H4 (cell line): Measurements from ENCODE around the gene BACE2. TPM values are rescaled to one million over a fixed set of nuclear protein-coding genes. Genes with fewer than 3 reads are reported as not detected.
"Not testable (repeated sequence)": the region's sequence is repeated elsewhere in the genome, so short reads cannot be mapped to it uniquely, and the experiment has no call there.

Source experiments
- DNase-seq: peaks from one replicate; pipeline ENCODE4 v3.0.0-alpha.2; 2015; ENCODE audit warnings: low spot score
- total RNA-seq: library from RNA; depleted of rRNA; stranded (reverse); fragments of >200 nt; shearing (Covaris generic); gene quantifications from 2 replicates; pipeline ENCODE4 v1.2.3, GENCODE V29; 2014

Gene BACE2
- total RNA-seq, 1 experiment from 2014 or later: 109 TPM

DNA sequence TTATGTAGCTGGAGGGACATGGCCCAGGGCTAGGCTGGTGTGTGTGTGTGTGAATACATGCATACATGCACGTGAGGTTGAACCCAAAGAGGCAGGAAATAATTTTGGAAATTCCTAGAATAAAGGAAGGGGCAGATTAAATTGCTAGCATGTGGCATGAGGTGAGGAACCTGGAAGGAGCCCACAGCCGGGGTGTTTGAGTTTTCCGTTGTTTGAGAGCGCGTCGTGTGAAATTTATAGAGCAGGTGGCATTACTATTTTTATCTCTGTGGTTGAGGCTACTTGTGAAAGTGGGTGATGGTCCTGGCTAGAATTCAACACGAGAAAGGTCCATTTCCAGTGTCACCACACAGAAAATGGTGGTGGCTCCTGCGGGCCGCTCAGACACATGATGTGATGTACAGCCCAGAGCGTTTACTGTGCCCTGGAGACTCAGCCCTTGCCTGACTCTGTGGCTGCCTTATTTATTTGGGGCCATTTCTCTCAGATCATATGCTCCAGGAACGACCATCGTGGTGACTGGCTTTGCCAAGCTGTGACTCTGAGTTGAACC lies 48.0 kb downstream of the BACE2 start:
- no peak for DNase-seq

GRCh38 chr21:41216486-41216885 lies 48.5 kb downstream of the BACE2 start:
- no peak for DNase-seq

- no peak for DNase-seq
Observed at GRCh38 chr21:41217671-41218385, 49.9 kb downstream of the BACE2 start.

GRCh38 chr21:41219498-41220207 lies 51.7 kb downstream of the BACE2 start:
- no peak for DNase-seq

DNA sequence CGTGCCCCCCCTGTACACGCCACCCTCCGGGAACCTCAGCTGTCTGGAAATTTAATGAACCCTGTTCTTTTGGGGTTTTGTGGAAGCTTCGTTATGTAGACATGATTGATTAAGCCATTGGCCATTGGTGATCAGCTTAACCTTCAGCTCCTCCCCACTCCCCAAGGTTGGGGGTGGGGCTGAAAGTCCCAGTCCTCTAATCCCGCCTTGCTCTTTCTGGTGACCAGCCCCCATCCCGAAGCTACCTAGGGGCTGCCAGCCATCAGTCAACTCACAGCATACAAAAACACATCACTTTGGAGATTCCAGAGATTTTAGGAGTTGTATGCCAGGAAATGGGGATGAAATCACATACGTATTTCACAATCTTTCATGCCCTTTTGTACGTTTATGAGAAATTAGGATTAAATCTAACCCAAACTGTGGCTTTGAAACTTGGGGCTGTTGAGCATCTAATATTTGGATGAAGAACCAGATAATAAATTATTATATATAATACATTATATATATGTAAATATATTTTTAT lies 52.3 kb downstream of the BACE2 start:
- no peak for DNase-seq

DNA sequence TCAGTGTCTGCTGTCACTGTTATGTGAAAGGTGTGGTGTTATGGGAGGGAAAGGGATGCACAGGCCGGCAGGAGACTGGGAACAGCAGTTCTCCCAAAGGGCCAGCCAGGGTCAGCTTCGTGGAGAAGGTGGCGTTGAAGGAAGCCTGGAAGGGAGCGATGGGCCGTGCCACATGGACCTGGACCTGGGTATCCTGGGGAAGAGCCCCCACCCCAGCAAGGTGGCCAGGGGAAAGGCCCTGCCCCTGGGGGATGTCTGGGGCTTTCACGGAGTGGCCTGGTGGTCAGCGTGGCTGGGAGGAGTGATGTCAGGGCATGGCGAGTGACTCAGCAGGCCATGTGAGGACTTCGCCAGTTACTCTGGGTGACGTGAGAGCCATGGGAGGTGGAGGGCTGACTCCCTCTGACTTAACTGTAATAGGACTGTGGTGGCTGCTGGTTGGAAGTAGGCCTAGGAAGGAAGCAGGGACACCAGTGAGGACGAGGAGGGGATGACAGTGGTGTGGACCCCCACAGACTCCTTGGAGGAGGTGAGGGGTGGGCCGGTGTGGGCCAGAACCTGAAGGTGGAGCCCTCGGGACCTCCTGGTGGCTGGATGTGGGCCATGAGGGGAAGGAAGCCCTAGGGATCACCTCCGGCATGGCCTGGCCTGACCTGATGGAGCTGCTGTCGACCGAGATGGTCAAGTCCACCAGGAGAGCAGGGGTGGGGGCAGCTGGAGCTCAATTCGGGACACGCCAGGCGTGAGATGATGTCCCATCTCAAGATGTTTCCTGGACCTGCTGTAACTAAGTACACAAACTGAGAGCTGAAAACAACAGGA lies 54.5 kb downstream of the BACE2 start:
- DNase-seq: no peak

GRCh38 chr21:41226853-41227252 lies 58.9 kb downstream of the BACE2 start:
- no peak for DNase-seq

- DNase-seq: no peak
Observed at GRCh38 chr21:41227357-41228005, 59.5 kb downstream of the BACE2 start.

DNA sequence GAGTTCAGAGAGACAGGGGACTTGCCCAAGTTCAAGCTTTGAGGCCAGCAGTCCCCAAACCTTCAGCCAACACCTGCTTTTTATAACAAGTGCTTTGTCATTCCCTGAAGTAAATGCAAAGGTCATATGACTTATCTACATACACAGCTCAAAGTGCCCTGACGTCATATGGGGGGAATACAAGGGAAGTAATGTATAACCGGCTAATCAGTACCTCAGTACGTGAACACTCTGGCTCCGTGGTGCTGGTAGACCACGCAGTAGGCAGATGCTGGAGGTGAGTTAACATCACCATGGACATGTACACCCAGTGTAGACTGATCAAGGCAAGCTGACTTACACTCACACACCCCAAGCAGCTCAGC lies 60.0 kb downstream of the BACE2 start:
- no peak for DNase-seq

DNA sequence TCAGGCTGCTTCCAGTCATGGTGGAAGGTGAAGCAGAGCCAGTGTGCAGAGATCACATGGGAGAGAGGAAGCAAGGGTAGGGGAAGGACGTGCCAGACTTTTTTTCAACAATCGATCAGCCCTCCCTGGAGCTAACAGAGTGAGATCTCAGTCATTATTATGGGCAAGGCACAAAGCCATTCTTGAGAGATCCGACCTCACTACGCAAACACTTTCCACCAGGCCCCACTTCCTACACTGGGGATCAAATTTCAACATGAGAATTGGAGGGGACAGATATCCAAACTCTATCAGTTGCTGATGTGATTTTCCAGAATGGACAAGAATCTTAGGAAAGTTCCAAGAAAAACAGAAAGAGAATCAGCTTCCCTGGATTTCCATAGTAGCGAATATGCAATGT lies 60.5 kb downstream of the BACE2 start:
- no peak for DNase-seq

DNA sequence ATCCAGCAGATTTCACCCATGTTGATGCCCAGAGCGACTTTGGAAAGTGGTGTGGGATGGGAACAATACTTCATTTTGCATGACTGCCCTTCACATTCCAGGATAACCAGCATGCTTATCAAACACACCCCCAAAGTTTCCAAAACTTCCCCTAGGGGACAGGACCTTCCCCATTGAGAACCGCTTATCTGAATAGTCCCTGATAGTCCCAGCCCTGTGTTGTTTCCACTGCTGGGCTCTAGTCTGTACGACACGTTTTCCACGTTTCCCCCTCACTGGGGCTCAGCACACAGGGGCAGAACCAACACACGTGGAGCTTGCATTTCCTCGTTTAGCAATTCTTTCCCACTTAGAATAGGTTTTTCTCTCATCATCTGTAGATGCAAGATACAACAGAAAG lies 61.0 kb downstream of the BACE2 start:
- no peak for DNase-seq

DNA sequence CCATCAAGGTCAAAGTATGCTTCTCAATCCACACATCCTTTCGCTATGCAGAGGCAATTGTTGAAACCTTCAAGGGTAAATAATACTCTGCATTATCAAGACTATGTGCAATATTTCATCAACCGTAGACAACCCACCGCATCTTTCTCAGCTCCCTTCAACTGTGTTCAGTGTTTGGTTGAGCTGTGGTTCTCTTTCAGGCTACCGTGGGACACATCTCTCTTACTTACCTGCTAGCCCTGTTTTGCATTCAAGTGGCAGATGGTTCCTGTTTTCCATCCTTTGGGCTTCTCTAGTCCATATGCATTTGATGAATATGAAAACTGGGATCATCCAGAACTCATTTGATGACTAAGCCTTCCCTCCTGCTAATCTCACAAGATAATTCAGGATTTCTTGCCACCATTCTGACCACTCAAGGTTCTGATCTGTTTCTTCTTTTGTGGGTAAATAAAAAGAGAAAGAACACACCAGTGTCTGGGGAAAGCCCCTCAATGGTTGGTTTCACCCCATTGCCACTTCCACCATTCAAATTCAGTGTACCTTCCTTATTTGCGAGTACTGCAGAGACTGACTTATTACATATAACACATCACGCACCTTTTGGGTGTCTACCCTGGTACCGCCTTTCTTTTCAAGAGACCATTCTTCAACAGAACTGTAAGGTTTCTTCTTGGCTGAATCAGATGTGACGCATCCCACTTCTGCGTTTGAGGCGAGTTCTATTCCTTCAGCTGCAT lies 61.7 kb downstream of the BACE2 start:
- DNase-seq: no peak

- no peak for DNase-seq
Observed at GRCh38 chr21:41230497-41230896, 62.5 kb downstream of the BACE2 start.

GRCh38 chr21:41231060-41231459 lies 63.1 kb downstream of the BACE2 start:
- no peak for DNase-seq

DNA sequence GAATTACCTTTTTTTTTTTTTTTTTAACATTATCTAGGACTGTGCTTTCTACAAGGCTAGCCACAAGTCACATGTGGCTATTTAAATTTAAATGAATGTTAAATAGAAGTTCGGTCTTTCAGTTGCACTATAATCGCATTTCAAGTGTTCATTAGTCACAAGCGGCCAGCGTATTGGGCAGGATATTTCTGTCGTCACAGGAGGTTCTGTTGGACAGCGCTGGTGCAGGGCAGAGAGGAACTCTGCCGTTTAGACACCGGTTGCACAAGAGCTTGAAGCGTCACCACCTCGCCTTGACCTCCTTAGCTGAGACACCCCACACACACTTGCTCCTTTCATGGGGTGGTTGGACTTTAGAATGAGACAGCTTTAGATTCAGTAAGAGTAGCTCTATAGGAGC lies 64.1 kb downstream of the BACE2 start:
- DNase-seq: no peak

- no peak for DNase-seq
Observed at GRCh38 chr21:41233916-41234315, 66.0 kb downstream of the BACE2 start.

DNA sequence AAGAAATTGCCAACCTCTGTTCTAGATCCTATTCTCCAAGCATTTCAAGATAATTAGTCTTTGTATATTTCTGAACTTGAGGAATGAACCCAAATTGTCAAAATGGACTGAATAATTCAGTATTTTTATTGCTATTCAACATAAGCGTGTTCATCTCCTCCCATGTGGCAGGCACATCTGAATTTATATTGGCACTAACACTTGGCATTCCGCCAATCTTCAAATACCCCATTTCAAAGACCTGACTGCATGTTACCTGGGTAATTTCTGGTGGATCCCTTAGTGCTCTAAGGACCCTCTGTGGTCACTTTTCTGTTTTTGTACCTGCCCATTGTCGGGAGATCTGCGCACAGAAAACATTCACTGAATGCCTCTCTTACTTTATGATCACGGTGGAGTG lies 66.6 kb downstream of the BACE2 start:
- no peak for DNase-seq

DNA sequence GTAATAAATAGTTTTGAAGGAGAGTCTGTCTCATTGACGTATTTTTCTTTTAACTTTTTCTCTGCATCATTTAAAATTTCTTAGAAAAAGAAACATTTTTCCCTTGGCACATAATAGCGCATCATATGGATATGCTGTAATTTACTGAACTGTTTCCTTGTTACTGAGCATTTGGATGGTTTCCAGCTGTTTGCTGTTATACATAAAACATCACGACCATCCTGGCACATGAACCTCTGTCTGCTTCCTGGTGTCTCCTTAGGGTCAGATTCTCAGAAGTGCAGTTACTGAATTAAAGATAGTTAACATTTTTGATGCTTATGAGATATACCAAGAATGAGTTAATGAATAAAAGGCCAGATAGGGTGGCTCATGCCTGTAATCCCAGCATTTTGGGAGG lies 67.2 kb downstream of the BACE2 start:
- DNase-seq: no peak

- no peak for DNase-seq
Observed at GRCh38 chr21:41236352-41236973, 68.5 kb downstream of the BACE2 start.

- DNase-seq: not testable (repeated sequence)
Observed at GRCh38 chr21:41238081-41238796, 70.3 kb downstream of the BACE2 start.
